GM10266 (cell line): ENCODE results near the gene TSPAN14.

Experiments
- DNase-seq: peaks from one replicate; pipeline ENCODE4 v3.0.0; 2012; ENCODE audit errors: extremely low spot score
- CTCF ChIP-seq: IDR thresholded peaks from 2 replicates; pipeline ENCODE4 v1.5.1; 2012; ENCODE audit warnings: mild to moderate bottlenecking, low read depth; ENCODE audit not compliant: control insufficient read depth, insufficient read depth; ENCODE audit errors: missing control alignments

TSPAN14 gene

GRCh38 chr10:80409121-80409520, 45.0 kb upstream of the TSPAN14 start:
- DNase-seq, result no peak
- TF ChIP-seq CTCF, result no peak

- TF ChIP-seq CTCF, result no peak
- DNase-seq, result no peak
Observed at GRCh38 chr10:80410122-80410521, 44.0 kb upstream of the TSPAN14 start.

GRCh38 chr10:80410578-80411145, 43.4 kb upstream of the TSPAN14 start:
- DNase-seq, result no peak
- TF ChIP-seq CTCF, result no peak

GRCh38 chr10:80411267-80411668, 42.8 kb upstream of the TSPAN14 start:
- no peak for DNase-seq
- no peak for TF ChIP-seq CTCF

GRCh38 chr10:80411681-80412220, 42.4 kb upstream of the TSPAN14 start:
- no peak for TF ChIP-seq CTCF
- no peak for DNase-seq

GRCh38 chr10:80412486-80412885, 41.6 kb upstream of the TSPAN14 start:
- no peak for DNase-seq
- TF ChIP-seq CTCF, result no peak

- no peak for DNase-seq
- TF ChIP-seq CTCF, result no peak
Observed at GRCh38 chr10:80413271-80413996, 40.7 kb upstream of the TSPAN14 start.
